Testis (tissue), 3 donors: ENCODE data around the gene ZBTB5. TPM values are rescaled to one million over a fixed set of nuclear protein-coding genes. Genes with fewer than 3 reads are reported as not detected.
"Not testable (repeated sequence)": the region's sequence is repeated elsewhere in the genome, so short reads cannot be mapped to it uniquely, and the experiment has no call there.

Experiments
- DNase-seq: peaks from one replicate; pipeline ENCODE4 v3.0.0-alpha.2; 2019
- H3K27ac ChIP-seq, 2 donors: fragments of 200-600 bp; sonication (generic); one replicate each; pipeline ENCODE4 v1.5.1; 2019
- H3K27me3 ChIP-seq: fragments of 200-600 bp; sonication (generic); one replicate; pipeline ENCODE4 v1.5.1; 2019
- H3K36me3 ChIP-seq: fragments of 200-600 bp; sonication (generic); one replicate; pipeline ENCODE4 v1.5.1; 2017; ENCODE audit warnings: low read depth; ENCODE audit errors: missing control alignments
- H3K4me1 ChIP-seq: fragments of 200-600 bp; sonication (generic); one replicate; pipeline ENCODE4 v1.5.1; 2019
- H3K4me3 ChIP-seq, 2 donors: fragments of 200-600 bp; sonication (generic); one replicate each; pipeline ENCODE4 v1.5.1; 2017 to 2019
- H3K9me3 ChIP-seq: fragments of 200-600 bp; sonication (generic); one replicate; pipeline ENCODE4 v1.5.1; 2017
- POLR2A ChIP-seq: fragments of 450-650 bp; IDR thresholded peaks from one replicate; pipeline ENCODE4 v1.6.1; 2017; ENCODE audit warnings: antibody characterized with exemption, mild to moderate bottlenecking, moderate library complexity
- WGBS, 2 donors: methylation state at CpG; one replicate each; pipeline ENCODE4 v1.1.5; 2018; 5-methylcytosine and 5-hydroxymethylcytosine counted together
- intact Hi-C: fragments of 100-400 bp; cut with DNase I; formaldehyde crosslinking; loops from one replicate; pipeline ENCODE4 v1.15.1; 2023; ENCODE audit warnings: low total_unique reads
- polyA plus RNA-seq: library from polyadenylated mRNA; stranded (reverse); fragments of 350-450 nt; fragmentation: Illumina TruSeq; extraction: RNeasy Lipid Tissue Mini Kit (QIAGEN cat#74804); gene quantifications from one replicate; pipeline ENCODE4 v1.2.3, GENCODE V29; 2014; ENCODE audit warnings: low read depth, low replicate concordance; ENCODE audit not compliant: insufficient read depth
- total RNA-seq, 2 donors: library from RNA; depleted of rRNA; stranded (reverse); fragments of >200 nt; gene quantifications; one replicate each; pipeline ENCODE4 v1.2.3, GENCODE V29; 2016
- TF ChIP-seq, protein P1 (sequence below), 3 experiments: fragments of 450-650 bp in 2 of 3; fragments of 200-600 bp in 1 of 3; sonication (generic) in 1 of 3; IDR thresholded peaks; one replicate each; pipeline ENCODE4 v1.5.1; 2016 to 2019; ENCODE audit warnings: antibody characterized with exemption in 3 of 3, mild to moderate bottlenecking in 2 of 3, moderate library complexity in 1 of 3

Gene ZBTB5
- total and polyA plus RNA-seq, 3 donors from 2014 or later = 20.4 to 33.8 (median 28.4) TPM

DNA sequence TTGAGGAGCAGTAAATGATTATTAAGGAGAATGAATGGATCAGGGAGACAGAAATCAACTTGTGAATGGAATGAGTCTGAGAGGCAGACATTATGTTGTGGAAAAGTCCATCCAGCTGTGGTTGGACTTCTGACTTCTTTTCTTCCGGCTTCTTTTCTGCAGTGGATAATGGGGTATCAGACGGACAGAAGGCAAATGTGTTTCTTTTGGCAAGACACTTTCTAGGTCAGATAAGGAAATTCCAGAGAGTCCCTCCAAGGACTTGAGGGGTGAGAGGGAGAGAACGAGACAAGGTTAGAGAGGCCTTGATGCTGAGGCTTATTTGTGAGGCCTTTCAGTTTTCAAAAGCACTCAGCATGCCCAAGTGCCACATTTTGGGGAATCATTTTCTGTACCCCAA lies 59.9 kb downstream of the ZBTB5 start:
- H3K4me3 ChIP-seq = no peak overlapping the region
- no peak for DNase-seq
- no peaks in the 10 kb centered on the region for H3K36me3 ChIP-seq
- peak overlapping the region in 1 of 2 donors; percentile 23 for H3K27ac ChIP-seq
- no peaks in the 10 kb centered on the region for H3K9me3 ChIP-seq
- peaks cover 15% of the 10 kb centered on the region for H3K4me1 ChIP-seq
- WGBS, 2 donors = 28 to 32% methylated on average over 3 of the region's 3 CpGs
- no peak for TF ChIP-seq POLR2A
- TF ChIP-seq, protein P1, sequence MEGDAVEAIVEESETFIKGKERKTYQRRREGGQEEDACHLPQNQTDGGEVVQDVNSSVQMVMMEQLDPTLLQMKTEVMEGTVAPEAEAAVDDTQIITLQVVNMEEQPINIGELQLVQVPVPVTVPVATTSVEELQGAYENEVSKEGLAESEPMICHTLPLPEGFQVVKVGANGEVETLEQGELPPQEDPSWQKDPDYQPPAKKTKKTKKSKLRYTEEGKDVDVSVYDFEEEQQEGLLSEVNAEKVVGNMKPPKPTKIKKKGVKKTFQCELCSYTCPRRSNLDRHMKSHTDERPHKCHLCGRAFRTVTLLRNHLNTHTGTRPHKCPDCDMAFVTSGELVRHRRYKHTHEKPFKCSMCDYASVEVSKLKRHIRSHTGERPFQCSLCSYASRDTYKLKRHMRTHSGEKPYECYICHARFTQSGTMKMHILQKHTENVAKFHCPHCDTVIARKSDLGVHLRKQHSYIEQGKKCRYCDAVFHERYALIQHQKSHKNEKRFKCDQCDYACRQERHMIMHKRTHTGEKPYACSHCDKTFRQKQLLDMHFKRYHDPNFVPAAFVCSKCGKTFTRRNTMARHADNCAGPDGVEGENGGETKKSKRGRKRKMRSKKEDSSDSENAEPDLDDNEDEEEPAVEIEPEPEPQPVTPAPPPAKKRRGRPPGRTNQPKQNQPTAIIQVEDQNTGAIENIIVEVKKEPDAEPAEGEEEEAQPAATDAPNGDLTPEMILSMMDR (IDR thresholded peaks at IDR 0.05) = no peak
- intact Hi-C loops = no loop called here
- H3K27me3 ChIP-seq = no peaks in the 10 kb centered on the region

DNA sequence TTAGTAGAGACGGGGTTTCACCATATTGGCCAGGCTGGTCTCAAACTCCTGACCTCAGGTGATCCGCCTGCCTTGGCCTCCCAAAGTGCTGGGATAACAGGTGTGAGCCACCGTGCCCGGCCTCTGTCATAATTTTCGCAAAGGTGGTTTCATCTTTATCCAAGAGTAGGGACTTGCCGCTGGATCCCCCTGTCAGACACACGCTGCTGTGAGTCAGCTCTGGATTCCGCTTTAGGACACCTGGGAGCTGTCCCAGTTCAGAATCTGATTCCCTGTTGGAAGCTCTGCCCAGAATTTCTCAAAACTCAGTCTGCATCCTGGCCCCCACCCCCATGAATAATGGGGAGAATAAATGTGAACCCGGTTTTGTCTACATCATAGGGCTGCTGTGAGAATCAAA lies 60.7 kb downstream of the ZBTB5 start:
- H3K4me3 ChIP-seq = no peak overlapping the region

DNA sequence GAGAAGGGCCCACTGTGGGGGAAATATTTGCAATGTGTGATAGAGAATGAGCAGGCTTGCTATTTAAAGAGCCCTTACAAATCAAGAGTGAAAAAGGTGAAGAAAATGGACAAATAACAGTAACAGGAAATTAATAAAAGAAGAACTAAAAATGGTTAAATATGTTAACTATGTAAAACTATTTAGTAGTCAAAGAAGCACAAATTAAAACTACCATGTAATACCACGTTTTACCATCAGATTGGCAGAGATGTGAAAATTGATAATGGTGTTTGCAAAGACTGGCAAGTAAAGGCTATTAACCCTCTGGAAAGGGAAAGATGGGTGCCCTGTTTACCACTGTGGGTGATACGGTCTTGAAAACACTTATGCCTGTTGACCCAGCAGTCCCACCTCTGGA lies 65.9 kb downstream of the ZBTB5 start:
- no peak for DNase-seq
- 54 to 72% methylated on average over 2 of the region's 2 CpGs for WGBS, 2 donors
- Histone ChIP-seq H3K27me3 (no peaks in the 10 kb centered on the region), H3K4me3 (no peak overlapping the region), H3K27ac (no peak overlapping the region), H3K9me3 (no peaks in the 10 kb centered on the region), H3K4me1 (no peaks in the 10 kb centered on the region), H3K36me3 (no peaks in the 10 kb centered on the region)
- no peak for TF ChIP-seq POLR2A
- TF ChIP-seq, protein P1 (IDR thresholded peaks at IDR 0.05) = no peak
- intact Hi-C loops = no loop called here

More for the DNA sequence above, 60.7 kb downstream of the ZBTB5 start:
- Histone ChIP-seq H3K4me1 (peaks cover 15% of the 10 kb centered on the region), H3K27me3 (no peaks in the 10 kb centered on the region), H3K36me3 (no peaks in the 10 kb centered on the region), H3K27ac (no peak overlapping the region), H3K9me3 (no peaks in the 10 kb centered on the region)
- TF ChIP-seq, protein P1 (IDR thresholded peaks at IDR 0.05) = no peak
- no peak for TF ChIP-seq POLR2A
- 88% methylated on average over 6 to 9 of the region's 9 CpGs for WGBS, 2 donors
- DNase-seq = no peak
- intact Hi-C loops = no loop called here

DNA sequence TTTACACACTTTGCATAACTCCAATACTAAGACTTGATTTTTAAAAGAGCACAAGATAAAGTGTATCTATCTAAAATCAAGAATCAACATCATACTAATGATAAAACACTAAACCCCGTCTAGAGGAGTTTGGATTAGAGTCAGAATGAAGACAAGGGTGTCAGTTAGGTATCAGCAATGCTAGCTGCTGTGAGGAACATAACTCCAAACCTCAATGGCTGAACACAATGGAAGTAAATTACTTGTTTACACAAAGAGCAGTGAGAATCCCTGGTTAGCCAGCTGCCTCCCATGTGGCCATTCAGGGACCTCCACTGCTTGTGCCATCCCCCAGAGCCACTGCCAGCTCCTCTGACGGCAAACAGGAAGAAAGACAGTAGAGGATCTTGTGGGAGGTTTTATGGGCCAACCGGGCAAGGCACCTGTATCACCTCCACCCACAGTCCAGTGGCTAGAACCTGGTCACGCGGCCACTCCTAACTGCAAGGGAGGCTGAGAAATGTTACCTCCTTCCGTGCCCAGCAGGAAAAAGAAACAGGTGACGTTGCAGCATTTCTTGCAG lies 66.7 kb downstream of the ZBTB5 start:
- TF ChIP-seq POLR2A = no peak
- TF ChIP-seq, protein P1 (IDR thresholded peaks at IDR 0.05) = no peak
- Histone ChIP-seq H3K9me3 (no peaks in the 10 kb centered on the region), H3K4me3 (no peak overlapping the region), H3K36me3 (no peaks in the 10 kb centered on the region), H3K27ac (no peak overlapping the region), H3K27me3 (no peaks in the 10 kb centered on the region), H3K4me1 (no peaks in the 10 kb centered on the region)
- no peak for DNase-seq
- 83 to 88% methylated on average over 7 of the region's 7 CpGs for WGBS, 2 donors
- intact Hi-C loops = no loop called here

DNA sequence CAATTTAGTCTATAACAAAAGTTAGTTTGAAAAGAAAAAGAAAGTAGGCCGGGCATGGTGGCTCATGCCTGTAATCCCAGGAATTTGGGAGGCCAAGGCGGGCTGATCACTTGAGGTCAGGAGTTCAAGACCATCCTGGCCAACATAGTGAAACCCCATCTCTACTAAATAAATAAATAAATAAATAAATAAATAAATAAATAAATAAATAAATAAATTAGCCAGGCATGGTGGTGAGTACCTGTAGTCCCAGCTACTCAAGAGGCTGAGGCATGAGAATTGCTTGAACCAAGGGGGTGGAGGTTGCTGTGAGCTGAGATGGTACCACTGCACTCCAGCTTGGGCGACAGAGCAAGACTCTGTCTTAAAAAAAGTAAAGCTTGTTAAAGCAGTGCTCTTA lies 67.3 kb downstream of the ZBTB5 start:
- H3K9me3 ChIP-seq, H3K27ac ChIP-seq, intact Hi-C loops, DNase-seq, H3K36me3 ChIP-seq, H3K4me3 ChIP-seq, H3K4me1 ChIP-seq, H3K27me3 ChIP-seq: not testable (repeated sequence)
- 95 to 97% methylated on average over 3 of the region's 3 CpGs for WGBS, 2 donors
